ENCODE measurements around the gene SRRM3.
"Not testable (repeated sequence)": the region's sequence is repeated elsewhere in the genome, so short reads cannot be mapped to it uniquely, and the experiment has no call there.

Gene SRRM3

GRCh38 chr7:76189276-76189675, 12.4 kb upstream of the SRRM3 start:
- no peak for DNase-seq (ENCODE audit: low spot score)

- peak; percentile 73 for DNase-seq (ENCODE audit: low spot score)
These were observed 9.9 kb upstream of the SRRM3 start for GRCh38 chr7:76191783-76192240.

- no peak for DNase-seq (ENCODE audit: low spot score)
These were observed 8.2 kb upstream of the SRRM3 start for GRCh38 chr7:76193466-76193865.

- no peak for DNase-seq (ENCODE audit: low spot score)
These were observed 7.8 kb upstream of the SRRM3 start for GRCh38 chr7:76193883-76194282.

- DNase-seq (ENCODE audit: low spot score) = no peak
These were observed 4.9 kb upstream of the SRRM3 start for GRCh38 chr7:76196786-76197185.

GRCh38 chr7:76198202-76198601, 3.5 kb upstream of the SRRM3 start:
- DNase-seq (ENCODE audit: low spot score) = no peak

DNA sequence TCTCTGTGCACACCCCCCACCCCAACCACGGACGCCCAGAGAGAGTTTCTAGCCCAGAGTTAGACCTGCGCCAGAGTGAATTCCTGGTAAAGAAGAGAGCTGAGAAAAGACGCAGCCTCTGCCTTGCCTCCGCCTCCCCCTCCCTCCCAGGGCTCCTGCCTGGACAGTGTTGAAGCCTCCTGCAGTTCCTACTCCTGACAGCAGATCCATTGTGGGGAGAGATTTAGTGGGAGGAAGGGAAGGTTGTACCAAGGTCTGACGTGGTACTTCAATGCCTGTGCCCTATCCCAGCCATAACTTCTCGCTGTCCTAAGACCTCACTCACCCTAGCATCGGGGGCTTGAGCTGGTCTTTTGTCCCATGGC, 952 bp downstream of the SRRM3 start:
- no peak for DNase-seq (ENCODE audit: low spot score)

DNA sequence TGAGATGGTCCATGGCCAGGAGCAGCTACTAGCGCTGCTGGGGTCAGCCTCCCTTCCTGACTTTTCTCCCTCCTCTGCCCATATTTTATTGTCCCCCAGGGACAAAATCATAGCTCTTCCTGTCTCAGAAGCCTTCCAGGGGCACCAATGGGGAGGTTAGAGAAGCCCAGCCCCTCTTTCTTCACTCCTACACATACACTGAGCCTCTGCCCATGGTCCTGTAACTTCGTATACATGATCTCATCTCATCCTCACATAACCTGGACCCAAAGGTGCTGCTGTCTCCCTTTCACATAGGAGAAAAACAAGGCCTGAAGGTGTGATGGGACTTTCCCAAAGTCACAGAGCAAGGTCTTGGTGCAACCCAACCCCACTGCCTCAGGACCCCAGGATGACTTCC, 2.5 kb downstream of the SRRM3 start:
- DNase-seq (ENCODE audit: low spot score) = no peak

GRCh38 chr7:76206633-76207032, 4.9 kb downstream of the SRRM3 start:
- no peak for DNase-seq (ENCODE audit: low spot score)

DNA sequence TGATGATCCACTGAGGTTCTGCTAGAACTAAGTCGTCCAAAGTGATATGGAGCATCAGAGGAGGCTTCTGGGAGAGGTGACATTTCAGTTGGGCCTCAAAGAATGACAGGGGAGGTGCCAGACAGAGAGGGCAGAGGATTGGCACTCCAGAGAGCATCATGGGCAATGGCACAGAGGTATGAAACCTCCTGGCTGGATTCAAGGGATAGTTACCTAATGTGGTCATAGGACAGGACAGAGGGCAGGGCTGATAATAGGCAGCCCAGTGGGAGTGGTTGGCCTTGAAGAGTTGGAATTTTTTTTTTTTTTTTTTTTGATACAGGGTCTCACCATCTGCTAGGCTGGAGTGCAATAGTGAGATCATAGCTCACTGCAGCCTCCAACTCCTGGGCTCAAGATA, 7.6 kb downstream of the SRRM3 start:
- no peak for DNase-seq (ENCODE audit: low spot score)

DNA sequence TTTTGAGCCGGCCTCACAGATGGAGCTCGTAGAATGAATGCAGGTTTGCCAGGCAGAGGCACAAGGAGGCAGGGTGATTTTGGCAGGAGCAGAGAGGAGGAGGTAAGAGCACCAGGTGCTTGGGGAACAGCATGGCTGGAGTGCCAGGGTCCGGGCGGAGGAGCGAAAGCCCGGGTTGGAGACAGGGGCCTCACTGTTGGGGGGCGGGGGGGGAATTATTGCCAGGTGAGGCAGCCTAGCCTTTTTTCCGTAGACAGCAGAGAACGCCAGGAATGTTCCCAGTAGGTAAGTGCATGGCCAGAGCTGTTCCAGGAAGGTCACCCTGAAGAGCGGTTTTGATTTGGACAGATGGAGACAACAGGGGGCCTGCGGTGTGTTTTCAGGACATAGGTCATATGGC, 9.5 kb downstream of the SRRM3 start:
- no peak for DNase-seq (ENCODE audit: low spot score)

GRCh38 chr7:76215349-76215748, 13.7 kb downstream of the SRRM3 start:
- DNase-seq (ENCODE audit: low spot score) = not testable (repeated sequence)

DNA sequence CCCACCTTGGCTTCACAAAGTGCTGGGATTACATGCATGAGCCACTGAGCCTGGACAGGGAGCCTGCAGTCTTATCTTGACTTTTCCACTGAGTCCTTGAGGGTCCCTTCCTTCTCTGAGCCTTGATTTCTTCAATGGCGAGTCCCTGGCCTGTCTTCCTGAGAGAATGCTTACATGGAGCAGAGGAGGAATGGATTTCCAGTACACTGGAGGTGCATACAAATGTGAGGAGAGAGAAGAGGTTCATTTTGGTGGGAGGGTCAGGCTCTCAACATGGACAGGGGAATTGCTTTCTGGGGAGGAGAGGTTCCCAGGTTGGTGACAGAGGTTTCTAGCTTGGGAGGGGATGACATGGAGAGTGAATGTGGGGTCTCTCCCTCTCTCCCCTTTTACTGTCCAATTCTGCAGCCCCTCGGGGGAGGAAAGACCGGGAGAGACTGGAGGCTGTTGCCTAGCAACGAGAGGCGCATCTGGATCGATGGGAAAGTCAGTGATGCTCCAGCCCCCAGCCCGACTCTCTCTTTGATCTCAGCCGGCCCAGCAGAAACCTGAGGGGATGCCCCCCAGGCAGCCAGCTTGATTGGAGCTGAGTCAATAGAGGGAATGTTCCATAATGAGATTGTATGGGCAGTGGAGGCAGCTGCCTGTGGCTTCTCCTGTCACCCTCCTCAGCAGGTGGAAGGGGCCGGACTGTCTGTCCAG, 14.8 kb downstream of the SRRM3 start:
- DNase-seq (ENCODE audit: low spot score) = no peak

DNA sequence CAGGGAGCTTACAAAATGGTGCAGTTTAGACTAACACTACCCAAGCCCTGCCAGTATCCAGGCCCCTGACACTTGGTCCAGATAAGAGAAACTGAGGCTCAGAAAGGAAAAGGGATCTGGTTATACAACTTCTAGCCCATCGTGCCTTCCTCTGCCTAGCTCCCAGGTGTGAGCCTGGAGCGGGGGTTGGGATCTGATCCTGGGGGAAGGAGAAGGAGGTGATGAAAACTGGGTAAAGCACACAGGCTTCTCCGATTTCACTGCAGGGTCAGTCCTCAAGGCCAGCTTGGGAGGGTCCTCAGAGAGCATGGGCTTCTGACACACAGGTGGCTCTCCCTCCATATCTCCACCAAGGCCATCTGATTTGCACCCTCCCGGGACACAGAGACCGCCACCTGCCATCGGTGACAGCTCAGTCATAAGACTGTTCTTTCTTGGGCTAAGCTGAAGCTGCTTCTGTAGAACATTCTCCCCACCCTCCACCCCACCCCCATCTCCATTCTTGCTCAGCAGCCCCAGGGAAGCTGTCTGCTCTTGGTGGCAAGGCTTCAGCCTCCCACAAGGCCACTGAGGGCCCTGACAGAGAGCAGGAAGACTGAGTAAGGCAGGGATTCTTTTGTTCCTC, 16.4 kb downstream of the SRRM3 start:
- no peak for DNase-seq (ENCODE audit: low spot score)

DNA sequence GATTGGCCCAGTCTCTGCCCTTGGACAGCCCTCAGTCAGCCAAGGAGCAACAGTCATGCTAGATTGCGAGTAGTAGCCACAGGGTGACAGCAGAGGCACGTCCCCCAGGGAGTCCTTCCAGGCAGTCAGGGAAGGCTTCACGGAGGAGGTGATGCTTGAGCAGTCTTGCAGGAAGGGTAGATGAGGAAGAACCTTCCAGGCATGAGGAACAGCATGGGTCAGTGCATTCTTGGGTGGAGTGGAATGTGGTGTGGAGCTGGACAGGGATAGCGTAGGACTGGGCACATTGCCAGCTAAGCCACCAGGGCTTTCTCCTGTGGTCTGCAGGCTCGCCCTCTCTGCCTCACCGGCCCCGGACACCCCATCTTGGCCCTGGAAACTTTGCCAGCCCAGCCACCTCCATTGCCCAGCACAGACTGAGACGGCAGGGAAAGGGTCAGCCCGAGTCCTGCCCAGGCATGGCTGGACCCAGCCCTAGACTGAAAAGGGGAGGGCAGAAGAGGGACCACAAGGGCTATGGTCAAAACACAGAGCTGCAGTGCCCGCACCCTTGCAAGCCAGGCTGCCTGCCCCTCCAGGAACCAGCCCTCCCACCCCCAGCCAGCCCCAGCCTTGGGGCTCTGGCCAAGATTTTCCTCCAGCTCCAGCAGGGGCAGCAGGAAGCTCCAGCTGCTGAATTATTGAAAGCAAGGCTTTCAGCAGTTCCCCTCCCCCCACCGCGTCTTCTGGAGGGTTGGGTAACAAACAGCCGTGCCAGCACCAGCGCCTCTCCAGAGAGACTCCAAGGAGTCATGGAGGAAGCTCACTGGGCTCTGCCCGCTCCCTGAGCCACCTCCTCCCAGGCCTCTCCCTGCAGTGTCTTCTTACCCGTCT, 18.7 kb downstream of the SRRM3 start:
- DNase-seq (ENCODE audit: low spot score) = peak; percentile 99

DNA sequence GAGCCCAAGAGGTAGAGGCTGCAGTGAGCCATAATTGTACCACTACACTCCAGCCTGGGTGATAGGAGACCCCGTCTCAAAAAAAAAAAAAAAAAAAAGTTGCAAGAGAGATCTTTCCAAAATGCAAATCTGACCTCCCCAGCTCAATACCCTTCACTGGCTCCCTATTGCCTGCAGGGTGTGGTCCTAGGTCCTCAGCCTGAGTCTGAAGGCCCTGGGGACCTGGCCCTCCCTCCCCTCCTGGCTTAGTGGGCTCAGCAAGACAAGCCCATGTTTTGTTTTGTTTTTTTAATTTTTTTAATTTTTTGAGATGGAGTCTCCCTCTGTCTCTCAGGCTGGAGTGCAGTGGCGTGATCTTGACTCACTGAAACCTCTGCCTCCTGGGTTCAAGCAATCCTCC, 20.6 kb downstream of the SRRM3 start:
- DNase-seq (ENCODE audit: low spot score) = no peak

GRCh38 chr7:76222839-76223238, 21.1 kb downstream of the SRRM3 start:
- DNase-seq (ENCODE audit: low spot score) = no peak

DNA sequence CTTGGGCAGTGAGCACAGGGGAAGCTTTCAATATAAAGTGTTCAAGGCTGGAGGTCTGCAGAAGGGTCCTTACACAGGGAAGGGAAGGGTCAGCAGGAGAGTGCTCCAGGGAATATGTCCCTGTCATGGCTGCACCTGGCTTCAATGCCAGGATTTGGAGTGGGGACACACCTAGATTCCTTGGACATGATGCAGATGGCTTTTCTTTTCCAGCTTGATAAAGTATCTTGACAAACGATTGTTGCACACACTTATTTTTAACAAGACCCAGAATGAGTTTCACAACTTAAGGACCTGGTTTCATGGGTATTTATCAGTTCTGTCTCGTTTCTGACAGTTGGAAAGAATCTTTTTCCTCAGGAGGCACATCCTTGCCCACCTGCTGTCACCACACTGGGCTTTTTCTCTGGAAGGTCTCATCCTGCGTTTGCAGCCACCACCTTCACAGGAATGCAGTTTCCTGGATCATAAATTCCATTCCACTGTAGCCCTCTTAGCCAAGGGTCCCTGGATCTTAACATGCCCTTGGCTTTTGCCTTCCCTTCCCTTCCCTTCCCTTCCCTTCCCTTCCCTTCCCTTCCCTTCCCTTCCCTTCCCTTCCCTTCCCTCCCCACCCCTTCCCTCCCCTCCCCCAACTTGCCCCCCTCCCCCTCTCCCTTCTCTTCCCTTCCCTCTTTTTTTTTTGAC, 21.7 kb downstream of the SRRM3 start:
- no peak for DNase-seq (ENCODE audit: low spot score)

- DNase-seq (ENCODE audit: low spot score) = no peak
These were observed 23.0 kb downstream of the SRRM3 start for GRCh38 chr7:76224695-76225094.

DNA sequence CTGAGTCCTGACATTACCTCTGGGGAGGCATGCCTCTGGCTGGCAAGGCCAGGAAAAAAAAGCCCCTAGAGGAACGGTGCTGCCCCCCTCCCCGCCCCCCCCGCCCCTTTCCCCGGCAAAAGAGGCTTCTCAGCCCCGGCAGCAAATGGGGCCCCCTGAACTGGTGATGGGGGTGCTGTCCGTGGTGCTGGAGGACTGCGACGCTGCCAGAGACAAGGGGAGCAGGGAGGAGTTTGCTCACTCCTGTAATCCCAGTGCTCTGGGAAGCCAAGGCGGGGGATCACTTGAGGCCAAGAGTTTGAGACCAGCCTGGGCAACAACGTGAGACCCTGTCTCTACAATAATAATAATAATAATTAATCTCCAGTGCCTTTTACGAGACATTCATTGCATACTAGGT, 23.7 kb downstream of the SRRM3 start:
- DNase-seq (ENCODE audit: low spot score) = no peak

- no peak for DNase-seq (ENCODE audit: low spot score)
These were observed 24.3 kb downstream of the SRRM3 start for GRCh38 chr7:76225951-76226350.

GRCh38 chr7:76226878-76227423, 25.3 kb downstream of the SRRM3 start:
- DNase-seq (ENCODE audit: low spot score) = not testable (repeated sequence)

Data from kidney tubule cell (primary cell).